Measurements from ENCODE around the gene GMDS. TPM values are rescaled to one million over a fixed set of nuclear protein-coding genes. Genes with fewer than 3 reads are reported as not detected.

The GMDS gene
- total RNA-seq, 1 experiment from 2014 or later = 35.0 TPM

- ATAC-seq (no peak), DNase-seq (ENCODE audit: low spot score) (no peak)
- no peak for TF ChIP-seq ELF4 (CRISPR knock-in tag; IDR thresholded peaks at IDR 0.05; ENCODE audit: low read depth)
- no peak for TF ChIP-seq RELA (CRISPR knock-in tag; IDR thresholded peaks at IDR 0.05; ENCODE audit: borderline replicate concordance)
- TF ChIP-seq GRHL2 (CRISPR knock-in tag; IDR thresholded peaks at IDR 0.05; ENCODE audit: insufficient replicate concordance, severe bottlenecking) = no peak
- TF ChIP-seq, protein P1, sequence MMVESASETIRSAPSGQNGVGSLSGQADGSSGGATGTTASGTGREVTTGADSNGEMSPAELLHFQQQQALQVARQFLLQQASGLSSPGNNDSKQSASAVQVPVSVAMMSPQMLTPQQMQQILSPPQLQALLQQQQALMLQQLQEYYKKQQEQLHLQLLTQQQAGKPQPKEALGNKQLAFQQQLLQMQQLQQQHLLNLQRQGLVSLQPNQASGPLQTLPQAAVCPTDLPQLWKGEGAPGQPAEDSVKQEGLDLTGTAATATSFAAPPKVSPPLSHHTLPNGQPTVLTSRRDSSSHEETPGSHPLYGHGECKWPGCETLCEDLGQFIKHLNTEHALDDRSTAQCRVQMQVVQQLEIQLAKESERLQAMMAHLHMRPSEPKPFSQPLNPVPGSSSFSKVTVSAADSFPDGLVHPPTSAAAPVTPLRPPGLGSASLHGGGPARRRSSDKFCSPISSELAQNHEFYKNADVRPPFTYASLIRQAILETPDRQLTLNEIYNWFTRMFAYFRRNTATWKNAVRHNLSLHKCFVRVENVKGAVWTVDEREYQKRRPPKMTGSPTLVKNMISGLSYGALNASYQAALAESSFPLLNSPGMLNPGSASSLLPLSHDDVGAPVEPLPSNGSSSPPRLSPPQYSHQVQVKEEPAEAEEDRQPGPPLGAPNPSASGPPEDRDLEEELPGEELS (CRISPR knock-in tag; IDR thresholded peaks at IDR 0.05) = no peak
- TF ChIP-seq E2F1 (CRISPR knock-in tag; IDR thresholded peaks at IDR 0.05) = no peak
- TF ChIP-seq, protein P2, sequence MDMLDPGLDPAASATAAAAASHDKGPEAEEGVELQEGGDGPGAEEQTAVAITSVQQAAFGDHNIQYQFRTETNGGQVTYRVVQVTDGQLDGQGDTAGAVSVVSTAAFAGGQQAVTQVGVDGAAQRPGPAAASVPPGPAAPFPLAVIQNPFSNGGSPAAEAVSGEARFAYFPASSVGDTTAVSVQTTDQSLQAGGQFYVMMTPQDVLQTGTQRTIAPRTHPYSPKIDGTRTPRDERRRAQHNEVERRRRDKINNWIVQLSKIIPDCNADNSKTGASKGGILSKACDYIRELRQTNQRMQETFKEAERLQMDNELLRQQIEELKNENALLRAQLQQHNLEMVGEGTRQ (CRISPR knock-in tag; IDR thresholded peaks at IDR 0.05) = no peak
- no peak for TF ChIP-seq SOX15 (CRISPR knock-in tag; IDR thresholded peaks at IDR 0.05)
- no peak for TF ChIP-seq GTF2I (CRISPR knock-in tag; conservative IDR thresholded peaks at IDR 0.05)
- TF ChIP-seq, protein P3, sequence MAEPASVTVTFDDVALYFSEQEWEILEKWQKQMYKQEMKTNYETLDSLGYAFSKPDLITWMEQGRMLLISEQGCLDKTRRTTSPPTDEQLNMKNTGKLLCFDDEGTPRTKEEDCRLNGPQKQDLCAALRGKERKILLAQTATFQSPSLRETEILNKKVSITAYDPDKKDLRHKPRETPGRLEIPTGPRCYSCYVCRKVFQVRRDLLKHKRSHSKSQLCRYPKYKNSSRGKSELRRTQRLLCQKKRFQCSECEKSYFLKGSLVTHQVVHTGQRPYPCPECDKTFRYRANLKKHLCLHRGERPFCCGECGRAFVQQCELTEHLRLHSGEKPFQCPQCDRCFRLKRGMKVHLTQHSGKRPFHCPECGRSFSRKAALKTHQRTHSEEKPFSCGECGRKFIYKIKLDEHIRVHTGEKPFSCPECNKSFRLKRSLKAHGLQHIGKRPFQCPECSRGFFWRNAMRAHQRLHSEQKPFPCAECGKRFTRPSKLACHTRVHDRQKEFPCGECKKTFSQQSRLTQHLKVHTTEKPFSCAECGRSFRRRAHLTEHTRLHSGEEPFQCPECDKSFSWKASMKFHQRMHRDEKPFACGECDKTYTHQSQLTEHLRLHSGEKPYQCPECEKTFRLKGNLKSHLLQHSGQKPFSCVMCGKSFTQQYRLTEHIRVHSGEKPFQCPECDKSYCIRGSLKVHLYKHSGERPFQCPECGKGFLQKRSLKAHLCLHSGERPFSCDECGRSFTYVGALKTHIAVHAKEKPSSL (CRISPR knock-in tag; conservative IDR thresholded peaks at IDR 0.05) = no peak
- no peak for TF ChIP-seq CREM (CRISPR knock-in tag; IDR thresholded peaks at IDR 0.05)
- no peak for TF ChIP-seq USF1 (CRISPR knock-in tag; IDR thresholded peaks at IDR 0.05)
- no peak for TF ChIP-seq ZNF671 (CRISPR knock-in tag; IDR thresholded peaks at IDR 0.05)
- no peak for TF ChIP-seq HMGA2 (CRISPR knock-in tag; IDR thresholded peaks at IDR 0.05)
- no peak for TF ChIP-seq NR3C1 (CRISPR knock-in tag; conservative IDR thresholded peaks at IDR 0.05; ENCODE audit: low read depth)
- TF ChIP-seq ZNF423 (CRISPR knock-in tag; IDR thresholded peaks at IDR 0.05) = no peak
- TF ChIP-seq ERG (CRISPR knock-in tag; IDR thresholded peaks at IDR 0.05) = no peak
- TF ChIP-seq SMAD4 (CRISPR knock-in tag; IDR thresholded peaks at IDR 0.05) = no peak
- TF ChIP-seq, protein P4, sequence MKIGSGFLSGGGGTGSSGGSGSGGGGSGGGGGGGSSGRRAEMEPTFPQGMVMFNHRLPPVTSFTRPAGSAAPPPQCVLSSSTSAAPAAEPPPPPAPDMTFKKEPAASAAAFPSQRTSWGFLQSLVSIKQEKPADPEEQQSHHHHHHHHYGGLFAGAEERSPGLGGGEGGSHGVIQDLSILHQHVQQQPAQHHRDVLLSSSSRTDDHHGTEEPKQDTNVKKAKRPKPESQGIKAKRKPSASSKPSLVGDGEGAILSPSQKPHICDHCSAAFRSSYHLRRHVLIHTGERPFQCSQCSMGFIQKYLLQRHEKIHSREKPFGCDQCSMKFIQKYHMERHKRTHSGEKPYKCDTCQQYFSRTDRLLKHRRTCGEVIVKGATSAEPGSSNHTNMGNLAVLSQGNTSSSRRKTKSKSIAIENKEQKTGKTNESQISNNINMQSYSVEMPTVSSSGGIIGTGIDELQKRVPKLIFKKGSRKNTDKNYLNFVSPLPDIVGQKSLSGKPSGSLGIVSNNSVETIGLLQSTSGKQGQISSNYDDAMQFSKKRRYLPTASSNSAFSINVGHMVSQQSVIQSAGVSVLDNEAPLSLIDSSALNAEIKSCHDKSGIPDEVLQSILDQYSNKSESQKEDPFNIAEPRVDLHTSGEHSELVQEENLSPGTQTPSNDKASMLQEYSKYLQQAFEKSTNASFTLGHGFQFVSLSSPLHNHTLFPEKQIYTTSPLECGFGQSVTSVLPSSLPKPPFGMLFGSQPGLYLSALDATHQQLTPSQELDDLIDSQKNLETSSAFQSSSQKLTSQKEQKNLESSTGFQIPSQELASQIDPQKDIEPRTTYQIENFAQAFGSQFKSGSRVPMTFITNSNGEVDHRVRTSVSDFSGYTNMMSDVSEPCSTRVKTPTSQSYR (CRISPR knock-in tag; IDR thresholded peaks at IDR 0.05) = no peak
- Mint-ChIP-seq H3K27me3 (ENCODE audit: low read depth) (no peaks in the 10 kb centered on the region), H3K36me3 (peaks cover 7% of the 10 kb centered on the region), H3K4me1 (peaks cover 42% of the 10 kb centered on the region), H3K9me3 (peaks cover 10% of the 10 kb centered on the region), H3K4me3 (no peak overlapping the region), H3K27ac (no peak overlapping the region)
- POLR2A ChIA-PET = no interaction called here
- CTCF ChIA-PET = interaction anchor here (1.2 kb wide), 1 partner anchor 9 kb away, joined by 3 read pairs; no protein-coding TSS in a partner anchor
Observed at GRCh38 chr6:1729133-1729749, 516.2 kb downstream of the GMDS start.

Data from WTC11 (cell line).